HL-60/S4 treated with phorbol 12-myristate 13-acetate at 8.2 ng/mL for 4 days and 3 days (cell line): ENCODE measurements around the gene DOCK9.

Experiments
- in situ Hi-C: fragments of 300-500 bp; cut with MboI; formaldehyde crosslinking; loops from 2 replicates; pipeline ENCODE4 v1.15.0; 2022; ENCODE audit warnings: low sequenced_read_pairs

The DOCK9 gene

DNA sequence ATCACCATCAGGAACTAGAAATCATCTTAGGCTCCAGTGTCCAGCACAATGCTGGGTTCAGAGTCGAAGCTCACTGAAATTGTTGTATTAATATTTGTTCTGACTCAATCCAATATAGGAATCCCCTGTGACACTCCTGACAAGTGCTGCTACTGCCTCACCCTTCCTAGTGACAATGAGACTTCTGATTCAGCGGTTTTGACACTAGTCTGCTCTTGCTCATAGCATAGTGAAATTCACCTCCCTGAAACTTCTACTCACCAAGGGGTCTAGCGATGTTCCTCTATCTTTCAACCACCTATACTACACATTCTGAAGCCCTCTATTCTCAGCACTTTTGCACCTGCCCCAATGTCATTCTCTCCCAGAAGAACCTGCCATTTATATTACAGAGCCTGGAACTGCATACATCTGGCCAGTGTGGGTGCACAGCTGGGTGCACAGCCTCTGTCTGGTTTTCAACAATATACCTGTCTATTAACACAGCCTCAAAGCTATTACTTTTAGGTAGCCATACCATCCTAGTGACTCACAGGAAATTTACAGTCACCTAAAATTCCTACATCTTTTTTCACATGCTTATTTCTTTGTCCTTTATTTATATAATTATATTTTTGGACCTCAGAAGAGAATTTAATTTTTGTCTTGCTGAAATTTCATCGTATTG is 88.3 kb downstream of the DOCK9 start:
- in situ Hi-C loops, result no loop called here

GRCh38 chr13:98888890-98889279 is 89.0 kb downstream of the DOCK9 start:
- in situ Hi-C loops, result no loop called here

DNA sequence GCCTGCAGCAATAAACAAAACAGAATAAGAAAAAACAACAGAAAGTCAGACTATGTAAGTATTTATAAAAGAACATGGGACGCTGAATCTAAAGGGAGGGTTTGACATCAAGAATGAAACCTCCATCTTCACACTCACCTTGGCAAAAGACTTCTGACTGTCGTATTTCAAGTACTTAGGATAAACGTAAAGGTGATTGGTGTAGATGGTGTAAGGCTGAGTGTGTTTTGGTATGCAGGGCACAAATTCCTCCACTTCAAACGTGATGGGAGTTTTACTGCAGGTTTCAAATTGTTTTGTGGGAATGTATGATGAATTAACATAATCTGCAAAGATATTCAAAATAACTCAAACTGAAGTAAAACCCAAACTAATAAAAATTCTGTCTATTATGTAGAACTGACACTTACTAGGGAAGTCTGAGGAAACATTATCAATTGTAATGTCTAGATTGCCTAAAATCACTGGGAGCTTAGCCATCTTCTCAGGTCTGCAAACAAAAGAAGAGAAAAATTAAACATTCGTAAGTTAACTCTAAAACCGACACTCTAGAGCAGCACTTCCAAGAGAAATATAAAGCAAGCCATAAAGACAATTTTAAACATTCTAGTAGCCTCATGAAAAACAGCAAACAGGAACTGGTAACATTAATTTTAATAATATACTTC is 89.5 kb downstream of the DOCK9 start:
- in situ Hi-C loops, result no loop called here

- in situ Hi-C loops, result no loop called here
Observed at GRCh38 chr13:98886587-98887230, 91.2 kb downstream of the DOCK9 start.

- in situ Hi-C loops, result no loop called here
Observed at GRCh38 chr13:98885600-98885999, 92.3 kb downstream of the DOCK9 start.

DNA sequence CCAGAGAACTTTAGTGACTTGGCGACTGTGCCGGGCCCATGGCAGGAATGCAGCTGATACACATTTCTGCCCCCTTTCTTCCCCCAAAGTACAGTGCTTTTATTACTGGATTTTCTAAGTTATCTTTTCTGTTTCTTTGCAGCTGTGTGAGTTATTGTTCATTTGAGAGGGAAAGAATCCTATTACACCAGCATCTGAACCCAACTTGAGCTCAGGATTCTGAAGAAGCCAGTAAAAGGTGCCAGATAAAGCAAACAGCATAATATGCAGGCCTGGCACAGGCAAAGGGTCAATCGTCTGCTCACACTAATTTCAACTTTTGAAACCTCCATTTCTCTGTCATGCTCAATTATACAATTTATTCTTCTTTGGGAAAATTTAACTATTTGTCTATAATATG is 93.9 kb downstream of the DOCK9 start:
- in situ Hi-C loops, result no loop called here

- in situ Hi-C loops, result no loop called here
Observed at GRCh38 chr13:98881390-98881789, 96.5 kb downstream of the DOCK9 start.

DNA sequence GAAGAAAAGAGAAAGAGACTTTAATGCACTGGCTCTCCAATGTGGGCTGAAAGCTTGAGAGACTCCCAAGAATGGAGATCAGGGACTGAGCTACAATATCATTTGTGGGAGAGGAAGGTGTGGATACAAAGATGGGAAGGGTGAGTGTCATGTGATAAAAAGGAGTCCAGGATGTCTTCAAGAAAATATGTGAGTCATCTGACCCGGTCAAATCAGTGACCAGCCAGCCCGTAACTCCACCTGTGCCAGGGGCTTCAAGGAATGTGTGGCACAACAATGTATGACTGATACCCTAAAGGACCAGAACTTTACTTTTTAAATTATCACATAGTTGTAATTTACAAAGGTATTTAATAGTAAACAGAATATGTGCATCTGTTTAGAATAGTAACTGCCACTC is 97.2 kb downstream of the DOCK9 start:
- in situ Hi-C loops, result no loop called here

DNA sequence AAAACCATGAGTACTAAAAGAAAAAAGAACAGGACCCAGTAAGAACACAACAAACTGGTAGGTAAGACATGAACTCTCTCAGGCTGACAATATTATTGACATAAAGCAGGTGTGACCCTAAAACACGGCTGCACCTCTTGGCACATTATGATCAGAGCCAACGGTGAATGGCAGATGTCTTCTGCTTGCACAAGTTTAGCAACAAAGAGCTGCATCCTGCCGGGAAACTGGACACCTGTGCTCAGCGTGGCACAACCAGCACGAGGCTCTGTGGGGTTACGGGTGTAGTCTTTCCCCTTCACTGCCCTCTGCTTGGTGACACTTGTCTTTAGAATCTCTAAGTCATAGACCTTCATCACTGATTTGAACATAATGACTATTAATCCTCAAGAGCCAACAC is 97.9 kb downstream of the DOCK9 start:
- in situ Hi-C loops, result no loop called here

DNA sequence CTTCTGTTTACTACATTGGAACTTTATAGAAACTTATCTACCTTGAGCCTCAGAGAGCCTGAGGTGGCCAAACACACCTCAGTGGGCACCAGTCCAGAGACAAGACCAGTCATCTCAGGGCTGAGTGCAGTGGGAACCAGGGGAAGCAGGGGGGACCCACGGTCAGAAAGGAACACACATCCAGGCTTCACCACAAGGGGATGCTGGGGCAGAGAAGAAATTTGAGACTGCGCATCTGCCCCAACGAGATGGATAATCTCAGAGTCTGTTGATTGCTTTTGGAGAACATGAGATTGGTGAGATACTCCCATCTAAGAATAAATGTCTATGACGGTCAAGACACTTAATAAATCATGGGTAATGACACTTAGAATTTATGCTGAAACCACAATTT is 98.7 kb downstream of the DOCK9 start:
- in situ Hi-C loops, result no loop called here

DNA sequence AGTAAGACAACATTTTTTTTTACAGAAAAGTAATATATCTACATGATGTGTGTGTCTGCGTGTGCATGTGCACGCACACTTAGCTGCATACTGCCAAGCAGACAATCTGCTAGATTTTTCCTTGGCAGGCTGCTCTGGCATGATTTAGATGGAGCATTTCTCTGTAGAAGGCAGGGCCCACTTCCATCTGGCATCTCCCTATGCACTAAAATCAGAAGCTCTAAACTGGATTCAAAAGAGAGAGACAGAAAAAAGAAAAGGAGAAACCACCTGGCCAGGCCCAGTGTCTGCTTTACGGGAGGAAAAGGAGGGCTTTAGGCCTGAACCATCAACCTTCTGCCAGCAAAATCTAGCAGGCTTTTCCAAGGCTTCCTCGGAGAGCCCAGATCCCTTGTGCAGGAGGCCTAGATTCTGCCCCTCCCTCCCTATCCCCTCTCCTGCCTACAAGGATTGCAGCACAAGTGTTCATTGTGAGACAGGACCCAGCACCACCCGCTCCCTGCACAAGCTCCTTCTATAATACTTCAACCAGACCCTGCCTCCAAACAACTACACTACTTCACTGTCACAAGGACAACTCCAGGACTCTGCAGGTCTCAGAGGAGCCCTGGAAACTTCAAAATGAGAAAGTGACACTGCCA is 99.3 kb downstream of the DOCK9 start:
- in situ Hi-C loops, result no loop called here

GRCh38 chr13:98877936-98878335 is 99.9 kb downstream of the DOCK9 start:
- in situ Hi-C loops, result no loop called here

DNA sequence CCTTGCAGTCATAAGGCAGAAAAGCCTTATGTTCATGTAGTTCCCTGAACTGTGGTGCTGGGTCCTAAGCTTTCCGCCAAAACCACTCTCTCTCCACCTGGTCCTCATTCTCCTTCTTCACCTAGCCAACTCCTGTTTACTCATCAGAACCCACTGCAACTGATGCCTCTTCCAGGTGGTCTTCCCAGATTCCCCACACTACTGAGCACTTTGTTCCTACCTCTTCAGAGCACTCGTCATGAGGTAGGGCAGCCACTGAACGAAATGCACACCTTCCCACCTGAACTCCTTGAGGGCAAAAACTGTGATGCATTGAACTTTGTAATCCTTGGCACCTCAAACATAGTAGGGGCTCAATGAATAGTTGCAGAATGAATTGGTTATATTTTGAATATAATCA is 100.4 kb downstream of the DOCK9 start:
- in situ Hi-C loops, result no loop called here

GRCh38 chr13:98875146-98875729 is 102.6 kb downstream of the DOCK9 start:
- in situ Hi-C loops, result no loop called here

DNA sequence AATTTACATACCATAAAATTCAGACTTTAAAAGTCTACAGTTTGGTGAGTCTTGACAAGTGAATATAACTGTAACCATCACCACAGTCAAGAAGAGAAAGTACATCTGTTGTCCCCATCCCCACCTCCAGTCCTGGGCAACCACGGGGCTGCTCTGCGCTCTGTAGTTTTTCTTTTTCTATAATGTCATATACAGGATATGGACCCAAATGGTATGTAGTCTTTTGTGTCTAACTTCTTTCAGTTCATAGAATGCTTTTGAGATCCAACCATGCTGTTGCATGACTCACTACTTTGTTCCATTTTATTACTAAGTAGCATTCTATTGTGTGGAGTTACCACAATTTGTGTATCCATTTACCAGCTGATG is 103.9 kb downstream of the DOCK9 start:
- in situ Hi-C loops, result no loop called here

GRCh38 chr13:98873377-98874028 is 104.4 kb downstream of the DOCK9 start:
- in situ Hi-C loops, result no loop called here

DNA sequence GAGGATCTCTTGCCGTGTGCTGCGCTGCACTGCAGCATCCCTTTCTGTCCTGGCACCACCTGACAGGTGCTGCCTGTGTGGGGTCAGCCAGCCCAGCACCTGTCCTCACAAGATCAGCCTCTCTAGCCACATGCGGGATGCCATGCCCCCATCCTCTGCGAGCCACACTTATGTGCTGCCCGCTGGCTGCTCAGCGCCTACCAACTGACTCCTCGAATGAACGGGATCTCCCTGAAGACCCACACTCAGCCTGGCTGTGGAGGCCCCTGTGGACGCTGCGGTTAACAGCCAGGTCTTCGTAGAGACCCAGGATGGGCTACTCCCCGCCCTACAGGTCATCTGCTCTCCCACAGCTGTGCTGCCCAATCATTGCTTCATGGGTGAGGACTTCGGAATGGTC is 106.1 kb downstream of the DOCK9 start:
- in situ Hi-C loops, result no loop called here

GRCh38 chr13:98869408-98870090 is 108.3 kb downstream of the DOCK9 start:
- in situ Hi-C loops, result no loop called here

DNA sequence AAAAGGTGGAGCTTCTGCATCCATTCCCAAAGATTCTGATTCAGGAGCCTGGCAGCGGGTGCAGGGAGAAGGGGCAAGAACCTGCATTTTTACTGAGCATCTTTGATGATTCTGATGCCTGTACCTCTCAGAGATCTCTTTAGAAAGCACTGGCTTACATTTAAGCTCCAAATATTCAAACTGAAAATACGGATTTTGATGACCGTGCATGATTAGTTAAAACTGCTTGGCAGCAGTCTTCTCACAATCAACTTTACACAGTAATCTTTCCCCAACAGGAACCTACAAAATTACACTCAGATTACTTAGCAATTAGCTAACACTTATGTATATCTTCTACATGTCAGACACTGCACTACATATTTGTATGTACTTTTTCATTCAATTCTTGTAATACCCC is 108.9 kb downstream of the DOCK9 start:
- in situ Hi-C loops, result no loop called here

- in situ Hi-C loops, result no loop called here
Observed at GRCh38 chr13:98866882-98867281, 111.0 kb downstream of the DOCK9 start.

- in situ Hi-C loops, result no loop called here
Observed at GRCh38 chr13:98860491-98860890, 117.4 kb downstream of the DOCK9 start.
